Astrocyte (in vitro differentiated cells and primary cell): Measurements from ENCODE around the gene GRIP1. TPM values are rescaled to one million over a fixed set of nuclear protein-coding genes. Genes with fewer than 3 reads are reported as not detected.

Experiments used
- DNase-seq: peaks from one replicate; pipeline ENCODE4 v3.0.0-alpha.2; 2010; ENCODE audit warnings: low read depth
- FAIRE-seq: peaks from 2 replicates; lab custom pipeline; 2011; peaks lifted over from hg19 to GRCh38; lab: Jason Lieb, UNC
- H2AFZ ChIP-seq: 2 replicates; pipeline ENCODE4 v1.6.0; 2012; ENCODE audit warnings: low read depth, low read length, inconsistent platforms
- H3K27ac ChIP-seq: 2 replicates; pipeline ENCODE4 v1.5.1; 2011; ENCODE audit warnings: low read depth, low read length, inconsistent platforms
- H3K27me3 ChIP-seq: 2 replicates; pipeline ENCODE4 v1.6.0; 2011; ENCODE audit warnings: low read length, inconsistent platforms; ENCODE audit not compliant: insufficient read depth
- H3K36me3 ChIP-seq: 2 replicates; pipeline ENCODE4 v1.5.1; 2011; ENCODE audit warnings: low read length, inconsistent platforms; ENCODE audit not compliant: insufficient read depth
- H3K4me1 ChIP-seq: 2 replicates; pipeline ENCODE4 v1.5.1; 2011; ENCODE audit warnings: low read length, inconsistent platforms; ENCODE audit not compliant: insufficient read depth
- H3K4me2 ChIP-seq: 2 replicates; pipeline ENCODE4 v1.6.0; 2012; ENCODE audit warnings: low read length, inconsistent platforms
- H3K4me3 ChIP-seq: 2 replicates; pipeline ENCODE4 v1.5.1; 2011; ENCODE audit warnings: low read depth, mild to moderate bottlenecking, low read length, inconsistent platforms; ENCODE audit not compliant: insufficient read depth
- H3K79me2 ChIP-seq: 2 replicates; pipeline ENCODE4 v1.6.0; 2012; ENCODE audit warnings: mild to moderate bottlenecking, low read length, inconsistent platforms; ENCODE audit not compliant: insufficient read depth
- H3K9ac ChIP-seq: 2 replicates; pipeline ENCODE4 v1.6.0; 2012; ENCODE audit warnings: mild to moderate bottlenecking, low read length, inconsistent platforms
- H3K9me3 ChIP-seq: 2 replicates; pipeline ENCODE4 v1.5.1; 2012; ENCODE audit warnings: low read depth, mild to moderate bottlenecking, low read length, inconsistent platforms; ENCODE audit not compliant: insufficient read depth
- H4K20me1 ChIP-seq: 2 replicates; pipeline ENCODE4 v1.6.0; 2012; ENCODE audit warnings: low read length, inconsistent platforms; ENCODE audit not compliant: insufficient read depth
- H3K27ac Mint-ChIP-seq: one replicate; pipeline ENCODE4 v1.8.0; 2021; ENCODE audit warnings: mild to moderate bottlenecking, mixed read lengths; ENCODE audit not compliant: unreplicated experiment
- H3K27me3 Mint-ChIP-seq: one replicate; pipeline ENCODE4 v1.8.0; 2021; ENCODE audit warnings: low read depth, mixed read lengths; ENCODE audit not compliant: unreplicated experiment
- H3K36me3 Mint-ChIP-seq: one replicate; pipeline ENCODE4 v1.8.0; 2021; ENCODE audit warnings: low read depth, mixed read lengths; ENCODE audit not compliant: unreplicated experiment
- H3K4me1 Mint-ChIP-seq: one replicate; pipeline ENCODE4 v1.8.0; 2021; ENCODE audit warnings: low read depth, mixed read lengths; ENCODE audit not compliant: unreplicated experiment
- H3K4me3 Mint-ChIP-seq: one replicate; pipeline ENCODE4 v1.8.0; 2021; ENCODE audit warnings: mild to moderate bottlenecking, moderate library complexity, mixed read lengths; ENCODE audit not compliant: unreplicated experiment
- H3K9me3 Mint-ChIP-seq: one replicate; pipeline ENCODE4 v1.8.0; 2021; ENCODE audit warnings: mild to moderate bottlenecking, mixed read lengths; ENCODE audit not compliant: unreplicated experiment
- CTCF ChIP-seq: IDR thresholded peaks from 2 replicates; pipeline ENCODE4 v1.5.1; 2011; ENCODE audit warnings: low read depth, mild to moderate bottlenecking, inconsistent platforms, low read length, moderate library complexity; ENCODE audit not compliant: insufficient read depth
- EZH2 ChIP-seq: IDR thresholded peaks from 2 replicates; pipeline ENCODE4 v1.6.1; 2012; ENCODE audit warnings: mild to moderate bottlenecking, low read length, inconsistent platforms; ENCODE audit not compliant: insufficient read depth
- total RNA-seq: library from RNA; stranded (reverse); gene quantifications from 2 replicates; pipeline ENCODE4 v1.2.1, GENCODE V29; 2021

GRIP1 gene
- total RNA-seq, 1 donor from 2014 or later, result 16.7 TPM

- H3K27ac Mint-ChIP-seq, result no peak overlapping the region
- Histone ChIP-seq H3K36me3 (no peaks in the 10 kb centered on the region), H3K4me2 (no peak overlapping the region), H3K79me2 (no peaks in the 10 kb centered on the region), H3K9me3 (no peaks in the 10 kb centered on the region), H4K20me1 (no peaks in the 10 kb centered on the region), H3K27ac (no peak overlapping the region), H3K4me1 (no peaks in the 10 kb centered on the region), H3K9ac (no peak overlapping the region), H2AFZ (no peak overlapping the region), H3K4me3 (no peak overlapping the region), H3K27me3 (no peaks in the 10 kb centered on the region)
- no peak for FAIRE-seq
- peaks cover 3% of the 10 kb centered on the region for H3K4me1 Mint-ChIP-seq
- no peak for TF ChIP-seq EZH2
- no peak for TF ChIP-seq CTCF
- peaks cover 5% of the 10 kb centered on the region for H3K27me3 Mint-ChIP-seq
- peaks cover 4% of the 10 kb centered on the region for H3K9me3 Mint-ChIP-seq
- no peak overlapping the region for H3K4me3 Mint-ChIP-seq
- DNase-seq, result no peak
- peaks cover 3% of the 10 kb centered on the region for H3K36me3 Mint-ChIP-seq
These were observed 185.1 kb downstream of the GRIP1 start for GRCh38 chr12:66493819-66494218.

GRCh38 chr12:66491853-66492252 lies 187.0 kb downstream of the GRIP1 start:
- FAIRE-seq (no peak), DNase-seq (no peak)
- Histone ChIP-seq H3K36me3 (no peaks in the 10 kb centered on the region), H3K9me3 (no peaks in the 10 kb centered on the region), H3K27ac (no peak overlapping the region), H3K4me1 (no peaks in the 10 kb centered on the region), H3K27me3 (no peaks in the 10 kb centered on the region), H3K9ac (no peak overlapping the region), H3K4me3 (no peak overlapping the region), H3K4me2 (no peak overlapping the region), H3K79me2 (no peaks in the 10 kb centered on the region), H4K20me1 (no peaks in the 10 kb centered on the region), H2AFZ (no peak overlapping the region)
- H3K36me3 Mint-ChIP-seq, result no peaks in the 10 kb centered on the region
- H3K27me3 Mint-ChIP-seq, result peaks cover 5% of the 10 kb centered on the region
- H3K4me3 Mint-ChIP-seq, result no peak overlapping the region
- H3K4me1 Mint-ChIP-seq, result peaks cover 3% of the 10 kb centered on the region
- H3K9me3 Mint-ChIP-seq, result peaks cover 4% of the 10 kb centered on the region
- TF ChIP-seq EZH2 (no peak), CTCF (no peak)
- no peak overlapping the region for H3K27ac Mint-ChIP-seq

DNA sequence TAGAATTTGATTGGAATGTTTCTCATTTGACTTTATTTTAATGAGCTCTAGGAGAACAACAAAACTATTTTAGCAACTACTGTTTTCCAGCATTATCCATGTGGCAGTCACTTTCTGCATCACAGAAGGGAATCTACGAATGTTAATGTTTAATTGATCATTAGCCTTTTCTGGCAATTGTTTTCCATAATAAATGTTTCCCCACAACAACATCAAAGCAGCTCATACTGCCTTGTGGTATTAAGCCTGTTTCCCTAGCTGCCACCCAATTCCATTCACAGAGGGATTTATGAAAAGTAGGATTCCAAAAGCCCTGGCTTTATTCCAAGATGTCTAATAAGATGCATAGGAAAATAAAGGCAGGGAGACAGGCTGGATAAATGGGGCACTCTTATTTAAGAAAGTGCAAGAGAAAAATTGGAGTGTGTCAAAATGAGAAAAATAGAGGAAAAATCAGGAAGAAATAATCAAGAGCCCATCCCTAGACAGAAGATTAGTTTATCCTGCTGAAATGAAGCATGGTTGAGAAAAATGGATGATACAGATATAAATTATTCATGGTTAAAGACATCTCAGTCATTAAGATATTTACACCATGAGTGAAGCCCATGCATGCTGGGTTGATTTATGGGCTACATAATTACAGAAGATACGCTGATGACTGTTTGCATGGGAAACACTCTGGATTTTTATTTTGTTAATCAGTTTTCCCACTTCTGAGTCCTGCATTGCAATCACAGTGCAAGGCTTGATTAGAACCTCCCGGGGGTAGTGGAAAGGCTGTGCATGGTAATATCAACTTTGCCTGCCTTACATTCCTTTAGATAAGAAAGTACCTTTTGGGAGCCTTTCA lies 196.3 kb downstream of the GRIP1 start:
- TF ChIP-seq CTCF (no peak), EZH2 (no peak)
- Histone ChIP-seq H3K4me2 (no peak overlapping the region), H2AFZ (no peak overlapping the region), H4K20me1 (no peaks in the 10 kb centered on the region), H3K27me3 (no peaks in the 10 kb centered on the region), H3K4me3 (no peak overlapping the region), H3K79me2 (no peaks in the 10 kb centered on the region), H3K27ac (no peak overlapping the region), H3K36me3 (no peaks in the 10 kb centered on the region), H3K9me3 (no peaks in the 10 kb centered on the region), H3K4me1 (no peaks in the 10 kb centered on the region), H3K9ac (no peak overlapping the region)
- no peak overlapping the region for H3K27ac Mint-ChIP-seq
- FAIRE-seq (no peak), DNase-seq (no peak)
- peaks cover 1% of the 10 kb centered on the region for H3K27me3 Mint-ChIP-seq
- peaks cover 15% of the 10 kb centered on the region for H3K9me3 Mint-ChIP-seq
- H3K36me3 Mint-ChIP-seq, result no peaks in the 10 kb centered on the region
- no peaks in the 10 kb centered on the region for H3K4me1 Mint-ChIP-seq
- no peak overlapping the region for H3K4me3 Mint-ChIP-seq
